HTR-8/SVneo (cell line): Measurements from ENCODE around the gene MBNL1.

Source experiments
- DNase-seq: peaks from one replicate; pipeline ENCODE4 v3.0.0; 2011; ENCODE audit warnings: low spot score, mixed read lengths; ENCODE audit not compliant: insufficient read length
- FAIRE-seq: peaks from 2 replicates; lab custom pipeline; 2011; peaks lifted over from hg19 to GRCh38; lab: Jason Lieb, UNC

The MBNL1 gene

DNA sequence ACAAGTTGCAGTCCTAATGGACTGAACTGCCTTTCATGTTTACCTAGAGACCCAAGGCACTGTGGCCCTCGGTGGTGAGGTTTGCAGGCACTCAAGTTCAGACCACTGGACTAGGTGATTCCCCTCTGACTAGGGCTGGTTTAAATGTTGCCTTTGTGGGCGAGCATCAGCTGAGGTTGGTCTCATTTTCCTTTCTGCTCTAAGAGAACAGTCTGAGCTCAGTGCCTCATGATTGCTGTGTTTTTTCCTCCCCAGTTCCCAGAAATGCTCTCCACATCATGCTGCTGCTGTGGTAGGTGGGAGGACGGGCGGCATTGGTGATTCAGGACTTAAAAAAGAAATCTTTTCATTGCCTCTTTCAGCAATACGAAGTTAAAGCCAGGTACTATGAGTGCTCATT is 237.2 kb downstream of the MBNL1 start:
- DNase-seq (no peak), FAIRE-seq (no peak)

DNA sequence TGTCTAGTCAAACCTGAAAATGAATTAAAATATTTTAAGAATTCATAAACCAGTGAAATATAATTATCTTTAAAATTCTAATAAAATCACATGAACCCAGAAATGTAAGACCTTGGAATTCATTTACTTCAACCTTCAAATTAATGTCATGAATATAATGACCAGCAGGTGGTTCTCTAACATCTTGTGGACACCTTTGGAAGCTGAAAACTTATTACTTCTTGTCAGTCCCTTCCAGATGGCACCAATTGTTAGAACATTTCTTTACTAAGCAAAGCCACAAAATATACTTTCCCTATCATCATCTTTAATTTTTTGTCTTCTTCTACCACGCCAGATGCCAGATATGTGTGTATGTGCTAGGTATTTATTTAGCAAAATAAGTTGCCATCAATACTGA is 240.0 kb downstream of the MBNL1 start:
- FAIRE-seq (no peak), DNase-seq (peak; percentile 9)

DNA sequence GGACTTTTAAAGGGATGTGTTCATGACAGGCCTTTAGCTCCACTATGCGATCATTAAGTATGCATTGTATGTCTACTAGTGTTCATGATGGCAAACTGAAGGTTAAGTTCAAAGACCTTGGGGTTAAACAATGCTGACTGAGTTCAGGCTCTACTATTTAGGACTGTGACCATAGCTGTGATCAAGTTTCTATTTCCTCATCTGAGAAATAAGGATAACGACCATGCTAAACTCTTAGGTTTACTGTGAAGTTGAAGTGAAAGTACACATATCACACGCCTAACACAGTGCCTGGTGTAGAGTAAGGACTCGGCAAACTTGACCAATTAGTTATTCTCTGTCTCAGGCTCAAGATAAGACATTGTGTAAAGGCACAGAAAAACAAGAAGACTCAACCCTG is 243.2 kb downstream of the MBNL1 start:
- DNase-seq (no peak), FAIRE-seq (no peak)

DNA sequence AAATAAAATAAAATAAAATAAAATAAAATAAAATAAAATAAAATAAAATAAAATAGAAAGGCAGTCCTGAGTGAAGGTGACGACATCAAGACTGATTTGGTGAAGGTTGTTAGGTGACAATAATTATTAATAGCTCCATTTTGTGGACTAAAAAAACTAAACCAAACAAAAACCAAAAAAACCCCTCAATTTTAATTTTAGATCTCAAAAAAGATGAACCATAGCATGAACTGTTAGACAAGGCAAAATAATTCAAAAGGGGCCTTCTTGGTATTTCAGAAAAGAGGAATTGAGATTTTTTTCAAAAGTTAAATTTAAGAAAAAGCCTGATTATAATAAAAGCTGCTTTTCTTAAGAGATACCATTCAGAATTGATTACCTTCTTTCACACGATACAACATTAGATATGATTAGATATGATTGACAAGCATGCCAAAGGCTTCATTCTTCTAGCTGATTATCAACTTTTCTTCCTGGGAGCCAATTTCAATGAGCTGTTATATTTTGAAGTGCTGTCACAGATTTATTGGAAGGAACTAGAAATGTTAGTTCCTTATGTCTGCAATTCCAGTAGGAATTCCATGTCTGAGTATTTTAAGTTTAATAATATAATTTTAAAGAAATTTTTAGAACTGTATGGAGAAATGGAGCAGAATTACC is 244.7 kb downstream of the MBNL1 start:
- FAIRE-seq (no peak), DNase-seq (no peak)
